Measurements from ENCODE around the gene SIAH2.

SIAH2 gene

DNA sequence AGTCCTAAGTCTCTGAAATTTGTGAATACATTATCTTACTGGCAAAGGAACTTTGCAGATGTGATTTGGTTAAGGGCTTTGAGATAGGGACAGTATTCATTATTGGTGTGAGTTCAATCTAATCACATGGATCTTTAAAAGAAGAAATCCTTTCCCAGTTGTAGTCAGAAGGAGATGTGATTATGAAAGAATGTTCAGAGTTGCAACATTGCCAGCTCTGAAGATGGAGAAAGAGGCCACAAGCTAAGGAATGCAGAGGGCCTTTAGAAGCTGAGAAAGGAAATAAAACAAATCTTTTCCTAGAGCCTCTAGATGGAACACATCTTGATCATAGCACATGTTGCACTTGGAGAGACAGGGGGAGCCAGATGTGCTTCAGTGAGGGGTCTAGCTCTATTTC, 27.7 kb upstream of the SIAH2 start:
- H3K4me1 ChIP-seq (ENCODE audit: control insufficient read depth, insufficient read depth, low read length) = no peaks in the 10 kb centered on the region
- DNase-seq (ENCODE audit: low read depth) = peak; percentile 12

DNA sequence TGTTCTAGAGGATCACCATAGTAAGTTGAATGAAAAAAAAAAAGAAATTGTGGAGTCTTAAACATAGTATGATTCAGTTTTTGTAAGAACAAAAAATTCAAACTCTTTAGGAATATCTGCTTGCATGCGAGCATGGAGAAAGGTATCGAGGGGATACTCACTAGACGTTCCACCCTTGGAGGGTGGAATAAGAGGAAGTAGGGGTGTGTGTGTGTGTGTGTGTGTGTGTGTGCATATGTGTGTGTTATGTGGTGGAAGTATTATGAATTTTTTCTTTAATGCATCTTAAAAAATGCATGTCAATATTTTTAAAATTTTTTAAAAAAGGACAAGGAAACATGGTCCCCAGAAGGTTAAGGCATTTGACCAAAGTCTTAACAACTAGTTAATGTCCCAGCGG, 26.5 kb upstream of the SIAH2 start:
- peaks cover 13% of the 10 kb centered on the region for H3K9me3 ChIP-seq (ENCODE audit: control insufficient read depth, low read length)
- no peak overlapping the region for H3K9ac ChIP-seq (ENCODE audit: low read length)
- H3K36me3 ChIP-seq (ENCODE audit: control insufficient read depth, insufficient read depth, low read length, severe bottlenecking) = no peaks in the 10 kb centered on the region
- no peak overlapping the region for H3K4me3 ChIP-seq (ENCODE audit: low read length)
- peaks cover 3% of the 10 kb centered on the region for H3K27me3 ChIP-seq (replicated peaks; ENCODE audit: control insufficient read depth, insufficient read depth, low read length)
- no peaks in the 10 kb centered on the region for H3K4me1 ChIP-seq (ENCODE audit: control insufficient read depth, insufficient read depth, low read length)
- no peak for DNase-seq (ENCODE audit: low read depth)

More for the DNA sequence above, 27.7 kb upstream of the SIAH2 start:
- no peak overlapping the region for H3K9ac ChIP-seq (ENCODE audit: low read length)
- no peak overlapping the region for H3K4me3 ChIP-seq (ENCODE audit: low read length)
- H3K27me3 ChIP-seq (replicated peaks; ENCODE audit: control insufficient read depth, insufficient read depth, low read length) = peaks cover 3% of the 10 kb centered on the region
- H3K36me3 ChIP-seq (ENCODE audit: control insufficient read depth, insufficient read depth, low read length, severe bottlenecking) = no peaks in the 10 kb centered on the region
- peaks cover 13% of the 10 kb centered on the region for H3K9me3 ChIP-seq (ENCODE audit: control insufficient read depth, low read length)

GRCh38 chr3:150787741-150788370, 24.9 kb upstream of the SIAH2 start:
- no peaks in the 10 kb centered on the region for H3K36me3 ChIP-seq (ENCODE audit: control insufficient read depth, insufficient read depth, low read length, severe bottlenecking)
- H3K9me3 ChIP-seq (ENCODE audit: control insufficient read depth, low read length) = peaks cover 13% of the 10 kb centered on the region
- no peaks in the 10 kb centered on the region for H3K4me1 ChIP-seq (ENCODE audit: control insufficient read depth, insufficient read depth, low read length)
- no peak overlapping the region for H3K9ac ChIP-seq (ENCODE audit: low read length)
- H3K27me3 ChIP-seq (replicated peaks; ENCODE audit: control insufficient read depth, insufficient read depth, low read length) = peaks cover 3% of the 10 kb centered on the region
- DNase-seq (ENCODE audit: low read depth) = peak; percentile 92
- H3K4me3 ChIP-seq (ENCODE audit: low read length) = no peak overlapping the region

DNA sequence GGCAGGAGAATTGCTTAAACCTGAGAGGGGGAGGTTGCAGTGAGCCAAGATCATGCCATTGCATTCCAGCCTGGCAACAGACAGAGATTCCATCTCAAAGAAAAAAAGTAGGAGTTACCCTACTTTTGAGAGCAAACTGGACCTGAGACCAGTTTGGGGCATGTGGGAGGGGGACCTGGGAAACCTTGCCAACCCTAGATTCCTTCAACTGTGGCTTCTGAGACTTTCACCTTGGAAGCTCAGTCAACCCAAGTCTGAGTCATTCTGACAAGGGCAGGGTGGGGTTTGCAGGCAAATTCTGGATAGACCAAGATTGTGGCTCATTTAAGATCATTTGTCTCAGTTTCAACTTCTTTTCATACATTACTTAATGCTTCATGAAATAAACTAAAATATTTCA, 23.8 kb upstream of the SIAH2 start:
- Histone ChIP-seq H3K27me3 (replicated peaks; ENCODE audit: control insufficient read depth, insufficient read depth, low read length) (peaks cover 3% of the 10 kb centered on the region), H3K9me3 (ENCODE audit: control insufficient read depth, low read length) (peaks cover 13% of the 10 kb centered on the region), H3K36me3 (ENCODE audit: control insufficient read depth, insufficient read depth, low read length, severe bottlenecking) (no peaks in the 10 kb centered on the region), H3K4me1 (ENCODE audit: control insufficient read depth, insufficient read depth, low read length) (no peaks in the 10 kb centered on the region), H3K4me3 (ENCODE audit: low read length) (no peak overlapping the region), H3K9ac (ENCODE audit: low read length) (no peak overlapping the region)
- peak; percentile 58 for DNase-seq (ENCODE audit: low read depth)

DNA sequence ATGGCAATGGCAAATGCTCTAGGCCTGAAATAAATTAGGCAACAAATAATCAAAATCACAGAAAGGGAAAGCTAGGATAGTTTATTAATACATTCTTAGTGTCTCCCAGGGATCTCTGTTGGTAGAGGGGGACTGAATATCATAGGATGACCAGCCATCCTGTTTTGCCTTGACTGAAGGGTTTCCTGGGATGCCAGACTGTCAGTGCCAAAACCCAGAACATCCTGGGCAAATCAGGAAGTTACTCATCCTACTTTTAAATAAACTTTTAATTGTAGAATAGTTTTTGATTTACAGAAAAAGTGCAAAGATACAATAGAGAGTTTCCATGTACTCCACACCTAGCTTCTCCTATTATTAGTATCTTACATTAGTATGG, 21.8 kb upstream of the SIAH2 start:
- no peak overlapping the region for H3K4me3 ChIP-seq (ENCODE audit: low read length)
- no peak overlapping the region for H3K9ac ChIP-seq (ENCODE audit: low read length)
- peaks cover 3% of the 10 kb centered on the region for H3K27me3 ChIP-seq (replicated peaks; ENCODE audit: control insufficient read depth, insufficient read depth, low read length)
- no peaks in the 10 kb centered on the region for H3K9me3 ChIP-seq (ENCODE audit: control insufficient read depth, low read length)
- DNase-seq (ENCODE audit: low read depth) = no peak
- H3K4me1 ChIP-seq (ENCODE audit: control insufficient read depth, insufficient read depth, low read length) = no peaks in the 10 kb centered on the region
- H3K36me3 ChIP-seq (ENCODE audit: control insufficient read depth, insufficient read depth, low read length, severe bottlenecking) = no peaks in the 10 kb centered on the region

DNA sequence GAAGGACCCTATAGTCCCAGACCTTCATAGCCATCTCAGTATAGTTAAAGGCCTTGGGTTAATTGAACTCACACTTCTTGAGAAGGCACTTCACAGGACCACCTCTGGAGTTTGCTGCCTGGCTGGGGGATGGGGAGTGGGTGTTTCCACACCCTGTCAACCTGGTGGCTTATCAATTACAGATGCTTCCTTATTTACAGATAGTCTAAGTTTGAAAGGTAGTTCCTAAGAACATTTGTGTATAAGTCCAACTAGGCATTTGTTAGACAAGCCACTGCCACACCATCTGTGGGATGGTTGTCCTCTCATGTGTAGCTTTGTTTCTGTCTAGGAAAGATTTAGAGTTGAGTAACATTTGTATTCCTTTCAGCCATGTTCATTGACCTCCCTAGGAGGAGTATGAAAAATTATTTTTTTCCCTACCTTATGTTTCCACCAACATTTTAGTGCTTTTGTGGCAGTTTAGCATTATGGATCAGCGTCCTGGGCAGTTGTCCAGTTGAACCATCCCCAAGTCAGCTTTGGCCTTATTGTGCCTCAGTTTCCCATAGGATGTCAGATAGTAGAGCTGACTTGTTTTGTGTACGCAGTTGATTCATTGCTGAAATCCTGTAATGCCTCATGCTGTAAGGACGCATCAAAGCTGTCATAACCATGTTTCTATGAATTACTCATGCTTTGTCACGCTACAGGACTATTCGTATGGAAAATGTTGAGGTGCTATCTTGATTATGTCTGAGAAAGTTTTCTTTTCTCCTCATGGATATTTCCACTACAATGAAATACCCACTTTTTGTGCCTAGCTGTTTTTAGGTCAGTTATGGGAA, 21.2 kb upstream of the SIAH2 start:
- no peak overlapping the region for H3K4me3 ChIP-seq (ENCODE audit: low read length)
- H3K9ac ChIP-seq (ENCODE audit: low read length) = no peak overlapping the region
- H3K27me3 ChIP-seq (replicated peaks; ENCODE audit: control insufficient read depth, insufficient read depth, low read length) = peaks cover 3% of the 10 kb centered on the region
- DNase-seq (ENCODE audit: low read depth) = no peak
- H3K4me1 ChIP-seq (ENCODE audit: control insufficient read depth, insufficient read depth, low read length) = no peaks in the 10 kb centered on the region
- no peaks in the 10 kb centered on the region for H3K9me3 ChIP-seq (ENCODE audit: control insufficient read depth, low read length)
- no peaks in the 10 kb centered on the region for H3K36me3 ChIP-seq (ENCODE audit: control insufficient read depth, insufficient read depth, low read length, severe bottlenecking)

DNA sequence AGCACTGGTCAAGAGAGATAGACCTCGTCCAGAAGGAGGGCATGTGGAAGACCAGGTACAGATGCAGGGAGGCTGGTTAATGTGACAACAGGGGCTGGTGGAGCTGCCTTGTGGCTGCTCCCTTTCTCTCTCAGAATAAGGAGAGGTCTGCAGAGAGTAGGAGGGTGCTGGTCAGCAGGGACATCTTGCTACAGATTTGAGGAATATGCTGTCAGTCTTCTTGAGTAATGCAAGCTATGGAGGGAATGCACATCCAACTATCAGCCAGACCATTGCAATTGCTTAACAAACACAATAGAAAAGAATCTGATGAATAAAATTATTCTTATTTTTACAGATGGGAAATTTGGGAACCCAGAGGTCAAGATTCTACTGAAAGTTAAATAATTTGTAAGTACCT, 20.3 kb upstream of the SIAH2 start:
- H3K9me3 ChIP-seq (ENCODE audit: control insufficient read depth, low read length) = no peaks in the 10 kb centered on the region
- H3K9ac ChIP-seq (ENCODE audit: low read length) = no peak overlapping the region
- H3K36me3 ChIP-seq (ENCODE audit: control insufficient read depth, insufficient read depth, low read length, severe bottlenecking) = no peaks in the 10 kb centered on the region
- no peak overlapping the region for H3K4me3 ChIP-seq (ENCODE audit: low read length)
- peak; percentile 43 for DNase-seq (ENCODE audit: low read depth)
- no peaks in the 10 kb centered on the region for H3K4me1 ChIP-seq (ENCODE audit: control insufficient read depth, insufficient read depth, low read length)
- peaks cover 1% of the 10 kb centered on the region for H3K27me3 ChIP-seq (replicated peaks; ENCODE audit: control insufficient read depth, insufficient read depth, low read length)

DNA sequence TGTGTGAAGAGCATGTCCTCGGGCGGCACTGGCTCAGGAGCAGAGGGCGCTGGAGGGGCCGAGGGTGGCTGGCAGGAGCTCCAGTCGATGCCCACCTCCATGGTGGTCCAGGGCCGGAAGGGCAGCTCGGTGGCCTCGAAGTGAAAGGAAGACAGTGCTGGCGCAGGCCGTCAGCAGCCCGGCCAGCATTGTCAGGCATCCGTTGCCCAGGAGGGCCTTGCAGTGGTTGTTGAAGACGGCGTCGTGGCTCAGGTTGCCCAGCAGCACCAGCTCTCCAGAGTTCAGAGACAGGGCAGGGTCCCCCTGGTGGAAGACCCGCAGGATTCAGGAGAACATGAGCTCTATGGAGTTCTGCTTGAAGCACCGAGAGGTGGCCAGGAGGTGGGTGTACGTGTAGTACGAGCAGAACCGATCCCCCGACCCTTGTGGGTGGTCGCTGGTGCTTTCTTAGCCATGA, 16.5 kb upstream of the SIAH2 start:
- H3K27me3 ChIP-seq (replicated peaks; ENCODE audit: control insufficient read depth, insufficient read depth, low read length) = no peaks in the 10 kb centered on the region
- no peak for DNase-seq (ENCODE audit: low read depth)
- H3K36me3 ChIP-seq (ENCODE audit: control insufficient read depth, insufficient read depth, low read length, severe bottlenecking) = no peaks in the 10 kb centered on the region

DNA sequence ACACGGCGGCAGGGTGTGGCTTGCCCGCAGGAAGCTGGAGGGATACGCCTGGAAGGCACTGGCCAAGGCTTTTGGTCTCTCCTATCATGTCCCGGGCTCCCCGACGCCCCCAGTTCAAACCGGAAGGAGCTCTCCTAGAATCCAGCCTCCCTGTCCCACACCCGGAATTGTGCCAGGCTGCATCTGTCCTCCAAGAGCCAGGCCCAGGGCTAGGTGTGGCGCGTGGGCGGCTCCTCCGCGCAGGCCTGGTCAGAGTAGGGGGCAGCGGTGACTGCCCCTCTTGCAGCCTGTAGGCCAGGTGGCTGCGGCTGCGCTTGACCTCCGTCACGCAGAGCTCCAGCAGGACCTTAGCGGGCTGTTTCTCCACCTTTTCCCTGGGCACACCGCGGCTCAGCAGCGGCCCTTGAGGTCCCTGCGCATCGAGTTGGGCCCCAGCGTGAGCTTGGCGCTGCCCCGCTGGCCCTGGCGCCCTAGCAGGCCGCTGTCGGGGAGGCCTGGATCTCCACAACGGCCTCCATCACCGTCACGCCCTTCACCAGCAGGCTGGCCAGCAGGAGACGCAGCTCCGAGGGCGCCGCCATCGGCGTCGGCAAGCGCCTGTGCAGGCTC, 15.9 kb upstream of the SIAH2 start:
- no peaks in the 10 kb centered on the region for H3K36me3 ChIP-seq (ENCODE audit: control insufficient read depth, insufficient read depth, low read length, severe bottlenecking)
- H3K27me3 ChIP-seq (replicated peaks; ENCODE audit: control insufficient read depth, insufficient read depth, low read length) = no peaks in the 10 kb centered on the region
- H3K9ac ChIP-seq (ENCODE audit: low read length) = no peak overlapping the region
- DNase-seq (ENCODE audit: low read depth) = no peak
- no peaks in the 10 kb centered on the region for H3K4me1 ChIP-seq (ENCODE audit: control insufficient read depth, insufficient read depth, low read length)
- no peaks in the 10 kb centered on the region for H3K9me3 ChIP-seq (ENCODE audit: control insufficient read depth, low read length)
- H3K4me3 ChIP-seq (ENCODE audit: low read length) = no peak overlapping the region

More for the DNA sequence above, 16.5 kb upstream of the SIAH2 start:
- Histone ChIP-seq H3K9me3 (ENCODE audit: control insufficient read depth, low read length) (no peaks in the 10 kb centered on the region), H3K9ac (ENCODE audit: low read length) (no peak overlapping the region), H3K4me3 (ENCODE audit: low read length) (no peak overlapping the region), H3K4me1 (ENCODE audit: control insufficient read depth, insufficient read depth, low read length) (no peaks in the 10 kb centered on the region)

DNA sequence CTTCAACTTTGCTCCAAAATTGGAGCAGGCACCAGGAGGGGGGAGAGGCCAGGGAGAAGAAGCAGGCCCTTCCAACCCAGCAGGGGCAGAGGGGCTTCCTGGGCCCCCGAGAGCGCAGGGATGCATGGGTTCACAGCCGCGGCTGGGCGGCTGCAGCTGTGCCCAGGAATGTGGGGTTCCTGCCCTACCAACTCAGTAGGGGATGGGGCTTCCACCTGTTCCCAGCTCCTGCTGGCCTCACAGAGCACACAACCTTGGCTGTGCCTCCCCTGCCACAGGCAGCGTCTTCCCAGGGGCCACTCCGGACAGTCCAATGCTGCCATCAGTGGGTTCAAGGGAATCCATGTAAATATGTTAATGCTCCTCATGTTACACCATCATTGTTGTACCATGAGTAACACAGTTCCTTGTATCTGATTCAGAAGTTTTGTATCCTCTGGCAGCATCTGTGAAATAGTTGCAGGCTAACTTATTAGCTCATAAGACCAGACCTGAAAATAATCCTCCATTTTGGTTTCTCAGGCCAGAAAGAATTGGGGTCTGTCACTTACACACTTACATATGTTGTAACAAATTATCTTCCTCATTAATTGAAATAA, 12.1 kb upstream of the SIAH2 start:
- peak; percentile 43 for DNase-seq (ENCODE audit: low read depth)
- Histone ChIP-seq H3K4me1 (ENCODE audit: control insufficient read depth, insufficient read depth, low read length) (peaks cover 9% of the 10 kb centered on the region), H3K27me3 (replicated peaks; ENCODE audit: control insufficient read depth, insufficient read depth, low read length) (no peaks in the 10 kb centered on the region), H3K36me3 (ENCODE audit: control insufficient read depth, insufficient read depth, low read length, severe bottlenecking) (no peaks in the 10 kb centered on the region), H3K9ac (ENCODE audit: low read length) (no peak overlapping the region), H3K4me3 (ENCODE audit: low read length) (no peak overlapping the region), H3K9me3 (ENCODE audit: control insufficient read depth, low read length) (no peaks in the 10 kb centered on the region)

- no peak for DNase-seq (ENCODE audit: low read depth)
- H3K9ac ChIP-seq (ENCODE audit: low read length) = no peak overlapping the region
- H3K4me1 ChIP-seq (ENCODE audit: control insufficient read depth, insufficient read depth, low read length) = peaks cover 9% of the 10 kb centered on the region
- H3K27me3 ChIP-seq (replicated peaks; ENCODE audit: control insufficient read depth, insufficient read depth, low read length) = no peaks in the 10 kb centered on the region
- H3K9me3 ChIP-seq (ENCODE audit: control insufficient read depth, low read length) = no peaks in the 10 kb centered on the region
- no peaks in the 10 kb centered on the region for H3K36me3 ChIP-seq (ENCODE audit: control insufficient read depth, insufficient read depth, low read length, severe bottlenecking)
- H3K4me3 ChIP-seq (ENCODE audit: low read length) = no peak overlapping the region
Observed at GRCh38 chr3:150773616-150774192, 10.7 kb upstream of the SIAH2 start.
